Stimulated activated CD8-positive, alpha-beta memory T cell treated with anti-CD3 and anti-CD28 coated beads, Interleukin-4, amount 100 ng/mL, for 4 hours (primary cell): ENCODE results near the gene UBA52.
"Not testable (repeated sequence)": the region's sequence is repeated elsewhere in the genome, so short reads cannot be mapped to it uniquely, and the experiment has no call there.

ENCODE experiments used
- DNase-seq, 2 donors: peaks; one replicate each; pipeline ENCODE4 v3.0.0-alpha.2; 2020; ENCODE audit warnings: low read depth in 2 of 2, low spot score in 1 of 2

UBA52 gene

GRCh38 chr19:18571564-18572344, at the start of gene UBA52:
UBA52 (plus strand) TSS chr19:18571857; CDS start chr19:18573301, 1,444 bp downstream.
- DNase-seq = peak; percentile 98

- DNase-seq = peak; percentile 100
These were observed 49.4 kb upstream of the UBA52 start for GRCh38 chr19:18522124-18522861.

- not testable (repeated sequence) for DNase-seq
These were observed 48.7 kb upstream of the UBA52 start for GRCh38 chr19:18522862-18523440.

- no peak for DNase-seq
These were observed 47.8 kb upstream of the UBA52 start for GRCh38 chr19:18523841-18524240.

- DNase-seq = no peak
These were observed 45.3 kb upstream of the UBA52 start for GRCh38 chr19:18526316-18526715.

- no peak for DNase-seq
These were observed 41.9 kb upstream of the UBA52 start for GRCh38 chr19:18529782-18530181.

- DNase-seq = no peak
These were observed 40.2 kb upstream of the UBA52 start for GRCh38 chr19:18531485-18531884.

GRCh38 chr19:18532168-18532890, 39.3 kb upstream of the UBA52 start:
- DNase-seq = no peak

GRCh38 chr19:18533058-18533457, 38.6 kb upstream of the UBA52 start:
- DNase-seq = no peak

- no peak for DNase-seq
These were observed 35.2 kb upstream of the UBA52 start for GRCh38 chr19:18536475-18536874.

- no peak for DNase-seq
These were observed 34.2 kb upstream of the UBA52 start for GRCh38 chr19:18537431-18537830.

GRCh38 chr19:18538115-18538514, 33.5 kb upstream of the UBA52 start:
- DNase-seq = no peak

GRCh38 chr19:18539372-18539771, 32.3 kb upstream of the UBA52 start:
- DNase-seq = no peak

GRCh38 chr19:18540200-18540599, 31.5 kb upstream of the UBA52 start:
- DNase-seq = not testable (repeated sequence)

GRCh38 chr19:18541258-18541991, 30.2 kb upstream of the UBA52 start:
- DNase-seq = no peak

GRCh38 chr19:18541992-18542940, 29.4 kb upstream of the UBA52 start:
- DNase-seq = no peak

- DNase-seq = peak; percentile 83 to 88
These were observed 28.5 kb upstream of the UBA52 start, which contains the start of gene FKBP8 for GRCh38 chr19:18542941-18543813. FKBP8 (minus strand) TSS chr19:18543573; CDS start chr19:18541970, 1,603 bp downstream.

- peak in 1 of 2 donors; percentile 35 for DNase-seq
These were observed 27.7 kb upstream of the UBA52 start for GRCh38 chr19:18543814-18544475.
